Kidney (tissue), 14 donors: ENCODE data around the gene VAV2. TPM values are rescaled to one million over a fixed set of nuclear protein-coding genes. Genes with fewer than 3 reads are reported as not detected.
A peak's percentile ranks its signal among the peaks of the same experiment; 100 is the strongest.

Experiments used
- DNase-seq, 5 donors: peaks; one replicate each; pipeline ENCODE4 v3.0.0-alpha.2; 2013 to 2020
- FAIRE-seq: peaks from 2 replicates; lab custom pipeline; 2012; peaks lifted over from hg19 to GRCh38; lab: Jason Lieb, UNC
- H3K27ac ChIP-seq, 2 donors: one replicate each; pipeline ENCODE4 v1.7.0; 2013; ENCODE audit warnings: low read depth in 2 of 2, low read length in 2 of 2, inconsistent platforms in 1 of 2
- H3K27me3 ChIP-seq: one replicate; pipeline ENCODE4 v1.7.1; 2013; ENCODE audit warnings: low read length, inconsistent platforms; ENCODE audit not compliant: control insufficient read depth, insufficient read depth
- H3K36me3 ChIP-seq, 3 donors: one replicate each; pipeline versions ENCODE4 v1.7.0 to v1.7.1; 2013; ENCODE audit warnings: low read length in 3 of 3, control low read depth in 1 of 3, inconsistent platforms in 1 of 3; ENCODE audit not compliant: insufficient read depth in 3 of 3, control insufficient read depth in 2 of 3
- H3K4me1 ChIP-seq, 3 donors: one replicate each; pipeline versions ENCODE4 v1.7.0 to v1.7.1; 2013; ENCODE audit warnings: low read length in 3 of 3, inconsistent platforms in 1 of 3, low read depth in 1 of 3; ENCODE audit not compliant: control insufficient read depth in 2 of 3, insufficient read depth in 2 of 3
- H3K4me3 ChIP-seq, 3 donors: one replicate each; pipeline versions ENCODE4 v1.7.0 to v1.8.1; 2013; ENCODE audit warnings: low read length in 3 of 3, control low read depth in 1 of 3, inconsistent platforms in 1 of 3
- H3K9ac ChIP-seq, 3 donors: one replicate each; pipeline versions ENCODE4 v1.7.0 to v1.7.1; 2013; ENCODE audit warnings: low read length in 3 of 3, control low read depth in 1 of 3, inconsistent platforms in 1 of 3
- H3K9me3 ChIP-seq, 3 donors: one replicate each; pipeline versions ENCODE4 v1.7.0 to v1.7.1; 2013; ENCODE audit warnings: low read length in 3 of 3, control low read depth in 1 of 3, inconsistent platforms in 1 of 3; ENCODE audit not compliant: control insufficient read depth in 2 of 3, insufficient read depth in 1 of 3
- intact Hi-C: fragments of 100-400 bp; cut with DNase I; formaldehyde crosslinking; loops from one replicate; pipeline ENCODE4 v1.11.1; 2022
- polyA plus RNA-seq: library from polyadenylated mRNA; stranded (reverse); fragments of 350-450 nt; fragmentation: Illumina TruSeq; extraction: RNeasy Lipid Tissue Mini Kit (QIAGEN cat#74804); gene quantifications from one replicate; pipeline ENCODE4 v1.2.3, GENCODE V29; 2014; ENCODE audit warnings: low read depth, low replicate concordance; ENCODE audit not compliant: insufficient read depth
- total RNA-seq: library from RNA; stranded (reverse); fragmentation: NEBNext Ultra II Directional; extraction: Animal tissue kit (Norgen Biotek cat#: 25700); gene quantifications from one replicate; pipeline ENCODE4 v1.2.1, GENCODE V29; 2021
- TF ChIP-seq, protein P1 (sequence below): IDR thresholded peaks from 3 replicates; pipeline ENCODE4 v1.5.1; 2012; ENCODE audit warnings: mild to moderate bottlenecking, moderate library complexity, borderline replicate concordance; ENCODE audit not compliant: insufficient read depth; ENCODE audit errors: extremely low read depth
- donor health status: control.
- donor health status: control.
- donor health status: control.
- donor health status: control.
- donor health status: control.
- donor health status: DM: yes; HTN: yes; CAD: no.
- donor health status: Normal renal cell carcinoma (clear cell type).

Gene VAV2
- total and polyA plus RNA-seq, 2 donors from 2014 or later = 22.3 to 47.1 TPM

DNA sequence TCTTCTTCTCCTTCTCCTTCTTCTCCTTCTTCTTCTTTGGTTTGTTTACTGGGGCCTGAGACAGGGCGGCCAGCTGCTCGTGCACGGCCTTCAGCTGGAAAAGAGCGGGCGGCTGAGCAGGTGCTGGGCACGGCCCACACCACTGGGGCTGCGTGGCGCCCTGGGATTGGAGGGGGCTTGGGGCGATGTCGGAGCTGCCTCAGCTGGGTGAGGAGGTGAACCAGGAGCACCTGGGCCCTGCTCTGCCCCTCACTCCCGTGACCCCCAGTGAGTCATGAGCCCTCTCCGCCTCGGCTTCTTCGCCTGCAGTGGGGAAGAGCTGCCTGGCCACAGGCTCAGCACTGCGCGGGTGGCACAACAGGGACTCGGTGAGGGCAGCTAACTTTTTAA, 48.0 kb upstream of the VAV2 start:
- H3K9ac ChIP-seq = no peak overlapping the region
- H3K4me3 ChIP-seq = no peak overlapping the region
- TF ChIP-seq, protein P1, sequence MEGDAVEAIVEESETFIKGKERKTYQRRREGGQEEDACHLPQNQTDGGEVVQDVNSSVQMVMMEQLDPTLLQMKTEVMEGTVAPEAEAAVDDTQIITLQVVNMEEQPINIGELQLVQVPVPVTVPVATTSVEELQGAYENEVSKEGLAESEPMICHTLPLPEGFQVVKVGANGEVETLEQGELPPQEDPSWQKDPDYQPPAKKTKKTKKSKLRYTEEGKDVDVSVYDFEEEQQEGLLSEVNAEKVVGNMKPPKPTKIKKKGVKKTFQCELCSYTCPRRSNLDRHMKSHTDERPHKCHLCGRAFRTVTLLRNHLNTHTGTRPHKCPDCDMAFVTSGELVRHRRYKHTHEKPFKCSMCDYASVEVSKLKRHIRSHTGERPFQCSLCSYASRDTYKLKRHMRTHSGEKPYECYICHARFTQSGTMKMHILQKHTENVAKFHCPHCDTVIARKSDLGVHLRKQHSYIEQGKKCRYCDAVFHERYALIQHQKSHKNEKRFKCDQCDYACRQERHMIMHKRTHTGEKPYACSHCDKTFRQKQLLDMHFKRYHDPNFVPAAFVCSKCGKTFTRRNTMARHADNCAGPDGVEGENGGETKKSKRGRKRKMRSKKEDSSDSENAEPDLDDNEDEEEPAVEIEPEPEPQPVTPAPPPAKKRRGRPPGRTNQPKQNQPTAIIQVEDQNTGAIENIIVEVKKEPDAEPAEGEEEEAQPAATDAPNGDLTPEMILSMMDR = no peak
- no peaks in the 10 kb centered on the region for H3K27me3 ChIP-seq
- peaks cover 8 to 31% (median 16%) of the 10 kb centered on the region in 3 donors for H3K36me3 ChIP-seq
- DNase-seq (peak in 1 of 5 donors; percentile 49), FAIRE-seq (no peak)
- intact Hi-C loops = no loop called here
- H3K9me3 ChIP-seq = no peaks in the 10 kb centered on the region
- no peaks in the 10 kb centered on the region for H3K4me1 ChIP-seq
- no peak overlapping the region for H3K27ac ChIP-seq

DNA sequence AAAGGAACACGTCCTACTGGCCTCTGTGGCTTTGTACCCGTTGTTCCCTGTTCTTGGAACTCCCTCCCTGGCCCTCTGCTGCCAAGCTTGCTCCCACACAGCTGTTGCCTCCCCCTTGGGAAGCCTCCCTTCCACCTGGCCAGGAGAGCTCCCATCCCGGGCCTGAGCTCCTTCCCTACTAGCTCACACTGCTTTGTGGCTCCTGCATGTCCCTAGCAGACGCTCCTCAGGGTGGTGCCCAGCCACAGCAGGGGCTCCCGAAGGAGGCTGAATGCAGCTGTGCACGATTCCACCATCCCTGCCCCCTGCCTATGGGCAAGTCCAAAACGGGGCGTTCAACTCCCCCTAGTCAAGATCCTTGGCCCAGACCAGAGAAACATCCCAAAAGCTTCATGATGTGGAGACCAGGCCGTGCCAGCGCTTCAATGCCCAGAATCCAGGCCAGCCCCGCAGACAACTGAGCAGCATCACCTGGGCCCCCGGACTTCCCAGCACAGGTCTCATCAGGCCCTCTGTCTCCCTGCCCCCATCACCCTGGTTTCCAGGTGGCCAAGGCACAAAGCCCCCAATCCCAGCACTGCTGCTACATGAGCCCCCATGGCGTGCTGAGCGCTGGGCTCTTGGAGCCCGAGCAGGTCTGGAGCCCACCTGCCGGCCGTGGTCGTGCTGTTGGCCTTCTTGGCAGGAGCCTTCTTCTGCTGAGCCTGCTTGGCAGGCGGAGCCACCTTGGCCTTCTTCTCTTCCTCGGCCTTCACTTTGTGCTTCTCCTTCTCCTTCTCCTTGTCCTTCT, 47.5 kb upstream of the VAV2 start:
- DNase-seq = peak in 1 of 5 donors; percentile 43
- Histone ChIP-seq H3K36me3 (peaks cover 6 to 31% (median 17%) of the 10 kb centered on the region in 3 donors), H3K4me3 (no peak overlapping the region), H3K27me3 (no peaks in the 10 kb centered on the region), H3K27ac (no peak overlapping the region), H3K9ac (no peak overlapping the region), H3K4me1 (no peaks in the 10 kb centered on the region), H3K9me3 (no peaks in the 10 kb centered on the region)
- no peak for FAIRE-seq
- TF ChIP-seq, protein P1 = no peak
- intact Hi-C loops = no loop called here

DNA sequence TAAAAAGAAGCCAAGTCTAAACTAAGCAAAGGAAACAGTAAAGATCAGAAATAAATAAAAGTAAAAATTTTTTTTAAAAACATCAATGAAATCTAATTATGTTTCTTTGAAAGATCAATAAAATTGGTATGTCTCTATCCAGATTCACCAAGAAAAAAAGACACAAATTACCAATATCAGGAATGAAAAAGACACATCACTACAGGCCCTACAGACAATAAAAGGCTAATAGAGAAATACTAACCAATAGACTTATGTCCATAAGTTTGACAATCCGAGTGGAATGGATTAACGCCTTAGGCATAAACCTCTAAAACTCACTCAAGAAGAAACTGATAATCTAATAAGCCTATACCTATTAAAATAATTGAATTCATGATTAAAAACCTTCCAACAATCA, 45.5 kb upstream of the VAV2 start:
- intact Hi-C loops = no loop called here
- Histone ChIP-seq H3K27ac (no peak overlapping the region), H3K4me1 (no peaks in the 10 kb centered on the region), H3K9me3 (no peaks in the 10 kb centered on the region), H3K9ac (no peak overlapping the region), H3K4me3 (no peak overlapping the region), H3K27me3 (no peaks in the 10 kb centered on the region), H3K36me3 (peaks cover 6 to 32% (median 20%) of the 10 kb centered on the region in 3 donors)
- DNase-seq (no peak), FAIRE-seq (no peak)
- TF ChIP-seq, protein P1 = no peak

DNA sequence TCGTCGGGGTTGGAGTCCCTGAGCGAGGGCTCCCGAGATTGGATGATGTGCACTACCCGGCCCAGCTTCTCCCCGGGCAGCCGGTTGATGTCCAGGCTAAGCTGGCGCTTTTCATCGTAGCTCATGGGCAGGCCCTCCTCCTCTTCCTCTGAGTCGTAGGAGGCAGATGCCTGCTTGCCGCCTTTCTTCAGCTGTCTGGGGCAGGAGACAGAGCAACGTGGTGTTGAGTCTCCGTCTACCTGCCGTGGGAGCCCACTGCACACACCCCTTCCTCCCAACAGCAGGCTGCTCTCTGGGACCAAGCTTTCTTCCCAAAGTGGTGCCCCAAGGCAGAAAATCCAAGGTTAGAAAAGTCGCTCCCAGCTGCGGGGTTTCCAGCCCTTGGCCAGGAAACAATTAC, 44.0 kb upstream of the VAV2 start:
- Histone ChIP-seq H3K27ac (no peak overlapping the region), H3K27me3 (no peaks in the 10 kb centered on the region), H3K4me1 (no peaks in the 10 kb centered on the region), H3K9ac (no peak overlapping the region), H3K4me3 (no peak overlapping the region), H3K36me3 (peaks cover 6 to 33% (median 20%) of the 10 kb centered on the region in 3 donors), H3K9me3 (no peaks in the 10 kb centered on the region)
- TF ChIP-seq, protein P1 = no peak
- FAIRE-seq (no peak), DNase-seq (no peak)
- intact Hi-C loops = no loop called here
